ENCODE measurements around the gene ANKMY1.

Gene ANKMY1

GRCh38 chr2:240507060-240507777, 50.6 kb downstream of the ANKMY1 start:
- DNase-seq (ENCODE audit: low read depth): no peak
- TF ChIP-seq CTCF (IDR thresholded peaks at IDR 0.05; ENCODE audit: insufficient read depth, low read depth, low read length, missing control alignments): no peak
- no peak overlapping the region for H3K4me3 ChIP-seq (ENCODE audit: low read depth, low read length)

GRCh38 chr2:240506406-240507059, 51.3 kb downstream of the ANKMY1 start:
- TF ChIP-seq CTCF (IDR thresholded peaks at IDR 0.05; ENCODE audit: insufficient read depth, low read depth, low read length, missing control alignments): no peak
- H3K4me3 ChIP-seq (ENCODE audit: low read depth, low read length): no peak overlapping the region
- no peak for DNase-seq (ENCODE audit: low read depth)

- no peak for TF ChIP-seq CTCF (IDR thresholded peaks at IDR 0.05; ENCODE audit: insufficient read depth, low read depth, low read length, missing control alignments)
Measured at GRCh38 chr2:240505910-240506309, 51.9 kb downstream of the ANKMY1 start.

GRCh38 chr2:240503848-240504247, 53.9 kb downstream of the ANKMY1 start:
- TF ChIP-seq CTCF (IDR thresholded peaks at IDR 0.05; ENCODE audit: insufficient read depth, low read depth, low read length, missing control alignments): no peak

More at GRCh38 chr2:240505910-240506309, 51.9 kb downstream of the ANKMY1 start:
- DNase-seq (ENCODE audit: low read depth): no peak
- no peak overlapping the region for H3K4me3 ChIP-seq (ENCODE audit: low read depth, low read length)

GRCh38 chr2:240503375-240503774, 54.4 kb downstream of the ANKMY1 start:
- no peak for TF ChIP-seq CTCF (IDR thresholded peaks at IDR 0.05; ENCODE audit: insufficient read depth, low read depth, low read length, missing control alignments)
- DNase-seq (ENCODE audit: low read depth): no peak
- H3K4me3 ChIP-seq (ENCODE audit: low read depth, low read length): no peak overlapping the region

More at GRCh38 chr2:240503848-240504247, 53.9 kb downstream of the ANKMY1 start:
- no peak overlapping the region for H3K4me3 ChIP-seq (ENCODE audit: low read depth, low read length)
- DNase-seq (ENCODE audit: low read depth): no peak

GRCh38 chr2:240502430-240503121, 55.2 kb downstream of the ANKMY1 start:
- H3K4me3 ChIP-seq (ENCODE audit: low read depth, low read length): no peak overlapping the region
- no peak for DNase-seq (ENCODE audit: low read depth)
- no peak for TF ChIP-seq CTCF (IDR thresholded peaks at IDR 0.05; ENCODE audit: insufficient read depth, low read depth, low read length, missing control alignments)
